ENCODE data around the gene TRPM5. TPM values are rescaled to one million over a fixed set of nuclear protein-coding genes. Genes with fewer than 3 reads are reported as not detected.

TRPM5 gene
- total RNA-seq, 4 donors from 2014 or later: 0.29 TPM; not detected in 3

DNA sequence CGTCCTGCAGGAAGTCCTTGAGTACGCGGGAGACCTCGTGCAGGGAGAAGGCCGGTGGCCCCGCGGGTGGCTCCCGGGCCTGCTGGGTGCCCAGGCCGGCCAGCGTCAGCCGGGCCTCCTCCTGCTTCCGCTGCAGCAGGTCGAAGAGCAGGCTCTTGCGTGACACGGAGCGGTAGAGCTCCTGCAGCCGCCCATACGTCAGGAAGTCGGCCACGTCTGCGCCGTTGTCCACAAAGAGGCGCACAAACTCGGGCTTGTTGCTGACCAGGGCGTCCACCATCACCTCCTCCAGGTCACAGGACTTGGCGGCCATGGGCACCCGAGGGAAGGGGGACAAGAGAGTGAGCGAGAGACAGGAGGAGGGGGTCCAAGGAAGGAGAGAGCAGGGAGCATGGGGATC is 29.1 kb downstream of the TRPM5 start:
- Histone ChIP-seq H3K27me3 (no peaks in the 10 kb centered on the region), H3K9me3 (no peaks in the 10 kb centered on the region), H3K4me1 (peaks cover 6% of the 10 kb centered on the region), H3K36me3 (no peaks in the 10 kb centered on the region), H3K27ac (no peak overlapping the region), H3K4me3 (no peak overlapping the region)
- WGBS: 92% methylated on average over 21 of the region's 28 CpGs
- no peak for DNase-seq (ENCODE audit: low spot score in 2 of 2)
- TF ChIP-seq POLR2AphosphoS5 (IDR thresholded peaks at IDR 0.05) (no peak), POLR2A (IDR thresholded peaks at IDR 0.05) (no peak), EP300 (IDR thresholded peaks at IDR 0.05) (no peak)
- TF ChIP-seq, protein P1, sequence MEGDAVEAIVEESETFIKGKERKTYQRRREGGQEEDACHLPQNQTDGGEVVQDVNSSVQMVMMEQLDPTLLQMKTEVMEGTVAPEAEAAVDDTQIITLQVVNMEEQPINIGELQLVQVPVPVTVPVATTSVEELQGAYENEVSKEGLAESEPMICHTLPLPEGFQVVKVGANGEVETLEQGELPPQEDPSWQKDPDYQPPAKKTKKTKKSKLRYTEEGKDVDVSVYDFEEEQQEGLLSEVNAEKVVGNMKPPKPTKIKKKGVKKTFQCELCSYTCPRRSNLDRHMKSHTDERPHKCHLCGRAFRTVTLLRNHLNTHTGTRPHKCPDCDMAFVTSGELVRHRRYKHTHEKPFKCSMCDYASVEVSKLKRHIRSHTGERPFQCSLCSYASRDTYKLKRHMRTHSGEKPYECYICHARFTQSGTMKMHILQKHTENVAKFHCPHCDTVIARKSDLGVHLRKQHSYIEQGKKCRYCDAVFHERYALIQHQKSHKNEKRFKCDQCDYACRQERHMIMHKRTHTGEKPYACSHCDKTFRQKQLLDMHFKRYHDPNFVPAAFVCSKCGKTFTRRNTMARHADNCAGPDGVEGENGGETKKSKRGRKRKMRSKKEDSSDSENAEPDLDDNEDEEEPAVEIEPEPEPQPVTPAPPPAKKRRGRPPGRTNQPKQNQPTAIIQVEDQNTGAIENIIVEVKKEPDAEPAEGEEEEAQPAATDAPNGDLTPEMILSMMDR (IDR thresholded peaks at IDR 0.05): no peak

DNA sequence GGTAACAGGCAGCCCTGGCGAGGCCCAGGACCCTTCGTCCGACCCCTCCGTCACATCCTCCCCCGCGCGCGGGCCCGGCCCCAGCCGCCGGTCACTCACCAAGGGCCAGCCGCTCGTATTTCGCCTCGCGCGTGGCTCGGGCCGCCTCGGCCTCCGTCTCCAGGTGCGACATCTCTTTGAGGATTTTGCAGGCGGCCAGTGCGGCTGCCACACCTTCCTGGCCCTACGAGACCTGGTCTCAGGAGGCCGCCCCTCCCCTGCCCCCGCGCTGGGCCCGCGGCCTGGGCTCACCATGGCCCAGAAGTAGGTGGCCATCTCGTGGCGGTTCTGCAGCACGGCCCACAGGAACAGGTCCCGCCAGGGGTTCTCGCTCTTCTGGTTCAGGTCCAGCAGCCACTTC is 29.7 kb downstream of the TRPM5 start:
- H3K9me3 ChIP-seq: no peaks in the 10 kb centered on the region
- WGBS: 88% methylated on average over 26 of the region's 35 CpGs
- no peak for DNase-seq (ENCODE audit: low spot score in 2 of 2)

DNA sequence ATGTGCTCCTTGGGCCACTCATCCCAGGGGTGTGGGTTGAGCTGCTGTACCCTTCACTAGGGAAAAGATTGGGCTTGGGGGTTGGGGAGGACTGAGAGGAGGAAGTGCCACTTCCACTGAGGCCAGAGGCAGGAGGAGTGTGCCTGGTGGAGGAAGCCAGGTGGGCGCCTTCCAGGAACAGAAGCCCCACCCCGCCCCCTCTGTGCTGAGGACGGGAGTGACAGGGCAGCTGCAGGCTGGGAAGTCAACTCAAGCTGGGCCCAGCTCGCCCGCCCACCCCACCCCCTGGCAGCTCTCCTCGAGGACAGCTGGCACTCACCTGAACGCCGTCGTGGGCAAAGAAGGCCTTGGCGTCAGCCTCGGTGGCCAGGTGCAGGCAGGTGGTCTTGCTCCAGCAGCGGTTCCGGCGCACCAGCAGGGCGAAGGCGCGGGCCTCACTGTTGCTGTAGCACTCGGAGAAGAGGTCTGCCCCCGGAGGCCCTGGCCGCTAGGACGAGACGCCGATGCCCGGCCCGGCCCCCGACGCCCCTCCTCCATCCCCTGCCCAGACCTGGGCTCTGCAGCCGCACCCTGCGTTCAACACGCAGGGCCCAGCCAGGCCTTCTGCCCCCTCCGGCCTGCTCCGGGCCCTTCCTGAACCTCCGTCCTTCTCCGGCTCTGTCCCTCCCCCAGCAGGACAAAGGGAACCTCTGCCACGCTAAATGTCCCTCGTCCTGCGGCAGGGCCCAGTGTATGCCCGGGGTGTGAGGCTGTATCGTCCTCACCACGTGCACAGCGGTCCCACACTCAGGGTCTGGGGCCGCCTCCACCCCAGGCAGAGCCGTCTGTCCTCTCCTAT is 30.4 kb downstream of the TRPM5 start:
- H3K36me3 ChIP-seq: no peaks in the 10 kb centered on the region
- H3K9me3 ChIP-seq: no peaks in the 10 kb centered on the region
- WGBS: 90% methylated on average over 14 of the region's 43 CpGs
- DNase-seq (ENCODE audit: low spot score in 2 of 2): no peak
- TF ChIP-seq POLR2A (IDR thresholded peaks at IDR 0.05) (no peak), EP300 (IDR thresholded peaks at IDR 0.05) (no peak), POLR2AphosphoS5 (IDR thresholded peaks at IDR 0.05) (no peak)
- TF ChIP-seq, protein P1 (IDR thresholded peaks at IDR 0.05): no peak
- H3K27ac ChIP-seq: no peak overlapping the region
- H3K27me3 ChIP-seq: peaks cover 6% of the 10 kb centered on the region
- no peaks in the 10 kb centered on the region for H3K4me1 ChIP-seq
- no peak overlapping the region for H3K4me3 ChIP-seq

More for the DNA sequence above, 29.7 kb downstream of the TRPM5 start:
- Histone ChIP-seq H3K27ac (no peak overlapping the region), H3K36me3 (no peaks in the 10 kb centered on the region), H3K4me1 (peaks cover under 1% of the 10 kb centered on the region), H3K4me3 (no peak overlapping the region), H3K27me3 (peaks cover 3% of the 10 kb centered on the region)
- TF ChIP-seq POLR2AphosphoS5 (IDR thresholded peaks at IDR 0.05) (no peak), EP300 (IDR thresholded peaks at IDR 0.05) (no peak), POLR2A (IDR thresholded peaks at IDR 0.05) (no peak)
- TF ChIP-seq, protein P1 (IDR thresholded peaks at IDR 0.05): no peak

DNA sequence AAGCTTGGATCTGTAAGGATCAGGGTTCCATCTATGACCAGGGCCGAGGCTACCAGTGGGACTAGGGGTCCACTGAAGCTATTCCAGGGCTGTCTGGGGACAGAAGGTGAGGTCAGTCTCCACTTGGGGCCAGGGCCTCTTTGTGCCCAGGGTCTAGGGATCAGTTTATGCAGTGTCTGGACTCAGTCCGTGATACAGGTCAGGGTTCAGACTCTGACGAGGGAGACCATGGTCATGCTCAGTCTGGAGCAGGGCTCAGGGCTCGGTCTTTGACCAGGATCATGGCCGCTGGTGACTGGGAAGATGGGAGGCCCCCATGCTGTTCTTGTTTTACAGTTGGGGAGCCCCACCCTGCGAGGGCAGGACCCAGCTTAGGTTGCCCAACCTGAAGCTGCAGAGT is 32.0 kb downstream of the TRPM5 start:
- TF ChIP-seq, protein P1 (IDR thresholded peaks at IDR 0.05): no peak
- no peak for TF ChIP-seq POLR2AphosphoS5 (IDR thresholded peaks at IDR 0.05)
- TF ChIP-seq EP300 (IDR thresholded peaks at IDR 0.05): no peak
- no peak for TF ChIP-seq POLR2A (IDR thresholded peaks at IDR 0.05)
- H3K4me1 ChIP-seq: no peaks in the 10 kb centered on the region
- no peak overlapping the region for H3K27ac ChIP-seq
- H3K36me3 ChIP-seq: no peaks in the 10 kb centered on the region
- no peak overlapping the region for H3K4me3 ChIP-seq
- 98% methylated on average over 5 of the region's 6 CpGs for WGBS
- H3K27me3 ChIP-seq: peaks cover 6% of the 10 kb centered on the region
- no peak for DNase-seq (ENCODE audit: low spot score in 2 of 2)
- no peaks in the 10 kb centered on the region for H3K9me3 ChIP-seq

DNA sequence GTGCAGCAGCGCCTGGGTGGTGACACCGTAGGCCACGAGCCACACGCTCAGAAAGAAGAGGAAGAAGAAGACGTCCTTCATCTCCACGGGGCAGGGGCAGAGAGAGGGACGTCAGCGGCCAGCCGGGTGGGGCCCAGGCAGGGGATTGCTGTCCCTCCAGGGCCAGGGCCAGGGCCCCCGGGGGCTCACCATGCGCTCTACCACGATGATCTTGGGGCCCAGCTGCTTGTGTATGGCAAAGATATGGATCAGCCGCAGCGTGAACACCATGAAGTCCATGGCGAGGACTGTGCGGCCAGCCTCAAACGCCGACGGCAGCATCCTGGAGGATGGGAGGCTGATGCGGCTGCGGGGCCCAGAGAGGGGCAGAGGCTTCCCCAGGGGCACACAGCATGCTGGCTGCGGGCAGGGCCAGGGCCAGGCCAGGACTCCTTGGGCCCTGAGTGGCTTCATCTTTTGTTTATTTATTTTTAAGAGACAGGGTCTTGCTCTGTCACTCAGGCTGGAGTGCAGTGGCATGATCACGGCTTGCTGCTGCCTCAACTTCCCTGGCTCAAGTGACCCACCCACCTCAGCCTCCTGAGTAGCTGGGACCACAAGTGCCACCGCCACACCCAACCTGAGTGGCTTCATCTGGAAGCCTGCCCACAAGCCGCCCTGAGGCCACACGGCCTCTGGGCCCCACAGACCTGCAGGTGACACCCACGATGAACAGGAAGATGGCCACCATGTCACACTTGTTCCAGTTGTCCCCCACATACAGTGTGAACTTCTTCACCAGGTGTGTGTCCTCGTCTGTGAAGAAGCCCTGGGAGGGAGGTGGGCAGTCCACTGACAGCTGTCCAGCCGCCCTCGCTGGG is 32.6 kb downstream of the TRPM5 start:
- no peaks in the 10 kb centered on the region for H3K36me3 ChIP-seq
- peaks cover 6% of the 10 kb centered on the region for H3K27me3 ChIP-seq
- no peaks in the 10 kb centered on the region for H3K9me3 ChIP-seq
- H3K4me1 ChIP-seq: peaks cover 2% of the 10 kb centered on the region
- no peak for TF ChIP-seq EP300 (IDR thresholded peaks at IDR 0.05)
- no peak overlapping the region for H3K4me3 ChIP-seq
- no peak overlapping the region for H3K27ac ChIP-seq
- 87% methylated on average over 6 of the region's 30 CpGs for WGBS
- no peak for DNase-seq (ENCODE audit: low spot score in 2 of 2)
